Heart left ventricle (tissue), 13 donors: ENCODE data around the gene SMYD5.
"Not testable (repeated sequence)": the region's sequence is repeated elsewhere in the genome, so short reads cannot be mapped to it uniquely, and the experiment has no call there.

ENCODE experiments used
- POLR2A ChIP-seq, 2 donors: fragments of 450-650 bp; IDR thresholded peaks; one replicate each; pipeline ENCODE4 v1.6.1; 2017; ENCODE audit warnings: antibody characterized with exemption in 2 of 2, mild to moderate bottlenecking in 2 of 2, moderate library complexity in 2 of 2
- TF ChIP-seq, protein P1 (sequence below), 12 donors: fragments of 200-600 bp; sonication (generic) in 4 of 12; IDR thresholded peaks; one replicate each; pipeline versions ENCODE4 v1.5.0 to v1.8.0; 2018 to 2022; ENCODE audit warnings: antibody characterized with exemption in 12 of 12, mild to moderate bottlenecking in 5 of 12
- donor health status: ischemic (EF 13 %, LVEDD 7.1; RV severe dilation, severe dysfunction).
- donor health status: DM: no; HTN: yes; CAD: no.
- donor health status: DM: no; HTN: no; CAD: no.
- donor health status: ischemic (EF 25% LVEDD 6.9; RV normal size, moderate dysfunction).
- donor health status: ischemic (EF 25% LVEDD 5.7; RV mildly dilated, moderate dysfunction).
- donor health status: ischemic (EF 35%, LVEDD 5.7; RV mildly dilated, moderate dysfunction).
- donor health status: nonischemic (EF 11% LVEDD 7.7; RV severe dilation, severe dysfunction).
- donor health status: DM: yes; HTN: yes; CAD: no.
- donor health status: PGD.
- donor health status: ischemic (EF 29% LVEDD 5.4; RV normal size, mild dysfunction).
- donor health status: nonischemic (EF 23%, LVEDD 6.1; RV moderate dilation, normal function).

DNA sequence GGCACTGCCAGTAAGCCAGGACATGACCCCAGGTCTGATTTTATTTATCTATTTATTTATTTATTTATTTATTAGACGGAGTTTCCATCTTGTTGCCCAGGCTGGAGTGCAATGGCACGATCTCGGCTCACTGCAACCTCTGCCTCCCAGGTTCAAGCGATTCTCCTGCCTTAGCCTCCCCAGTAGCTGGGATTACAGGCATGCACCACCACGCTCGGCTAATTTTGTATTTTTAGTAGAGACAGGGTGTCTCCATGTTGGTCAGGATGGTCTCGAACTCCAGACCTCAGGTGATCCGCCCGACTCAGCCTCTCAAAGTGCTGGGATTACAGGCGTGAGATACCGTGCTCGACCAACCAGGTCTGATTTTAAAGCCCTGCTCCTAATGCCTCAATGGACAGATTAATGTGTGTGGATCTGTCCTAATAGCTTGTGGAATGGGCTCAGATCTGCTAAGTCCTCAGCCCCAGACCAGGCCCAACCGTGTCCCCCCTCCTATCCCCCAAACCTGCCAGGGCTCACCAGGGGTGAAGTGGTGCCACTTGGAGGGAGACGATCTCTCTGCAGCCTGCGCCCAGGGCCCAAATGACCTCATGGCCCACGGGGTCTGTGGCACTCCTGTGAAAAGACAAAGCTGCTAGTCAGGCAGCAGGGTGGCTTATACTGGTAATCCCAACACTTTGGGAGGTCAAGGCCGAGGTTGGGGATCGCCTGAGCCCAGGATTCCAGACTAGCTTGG, 48.8 kb downstream of the SMYD5 start:
- TF ChIP-seq, protein P1, sequence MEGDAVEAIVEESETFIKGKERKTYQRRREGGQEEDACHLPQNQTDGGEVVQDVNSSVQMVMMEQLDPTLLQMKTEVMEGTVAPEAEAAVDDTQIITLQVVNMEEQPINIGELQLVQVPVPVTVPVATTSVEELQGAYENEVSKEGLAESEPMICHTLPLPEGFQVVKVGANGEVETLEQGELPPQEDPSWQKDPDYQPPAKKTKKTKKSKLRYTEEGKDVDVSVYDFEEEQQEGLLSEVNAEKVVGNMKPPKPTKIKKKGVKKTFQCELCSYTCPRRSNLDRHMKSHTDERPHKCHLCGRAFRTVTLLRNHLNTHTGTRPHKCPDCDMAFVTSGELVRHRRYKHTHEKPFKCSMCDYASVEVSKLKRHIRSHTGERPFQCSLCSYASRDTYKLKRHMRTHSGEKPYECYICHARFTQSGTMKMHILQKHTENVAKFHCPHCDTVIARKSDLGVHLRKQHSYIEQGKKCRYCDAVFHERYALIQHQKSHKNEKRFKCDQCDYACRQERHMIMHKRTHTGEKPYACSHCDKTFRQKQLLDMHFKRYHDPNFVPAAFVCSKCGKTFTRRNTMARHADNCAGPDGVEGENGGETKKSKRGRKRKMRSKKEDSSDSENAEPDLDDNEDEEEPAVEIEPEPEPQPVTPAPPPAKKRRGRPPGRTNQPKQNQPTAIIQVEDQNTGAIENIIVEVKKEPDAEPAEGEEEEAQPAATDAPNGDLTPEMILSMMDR (IDR thresholded peaks at IDR 0.05) = not testable (repeated sequence)
- not testable (repeated sequence) for TF ChIP-seq POLR2A (IDR thresholded peaks at IDR 0.05)
